ENCODE data around the gene KCNIP1.

Gene KCNIP1

DNA sequence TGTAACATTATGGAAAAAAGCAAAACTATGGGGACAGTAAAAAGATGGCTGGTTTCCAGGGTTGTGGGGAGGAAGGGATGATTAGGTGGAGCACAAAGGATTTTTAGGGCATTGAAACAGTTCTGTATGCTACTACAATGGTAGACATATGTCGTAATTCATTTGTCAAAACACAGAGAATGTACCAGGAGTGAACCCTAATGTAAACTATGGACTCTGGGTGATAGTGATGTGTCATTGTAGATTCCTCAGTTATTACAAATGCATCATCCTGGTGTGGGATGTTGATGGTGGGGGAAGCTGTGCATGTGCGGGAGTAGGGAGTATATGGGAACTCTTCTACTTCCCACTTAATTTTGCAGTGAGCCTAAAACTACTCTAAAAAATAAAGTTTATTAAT is 144.7 kb downstream of the KCNIP1 start:
- TF ChIP-seq EP300 (IDR thresholded peaks at IDR 0.05; ENCODE audit: borderline replicate concordance) (no peak), ZBTB7A (IDR thresholded peaks at IDR 0.05; ENCODE audit: low read depth) (no peak), CEBPB (IDR thresholded peaks at IDR 0.05) (no peak), TAF1 (IDR thresholded peaks at IDR 0.05; ENCODE audit: low read depth) (no peak), TEAD4 (IDR thresholded peaks at IDR 0.05) (no peak)
- TF ChIP-seq, protein P1, sequence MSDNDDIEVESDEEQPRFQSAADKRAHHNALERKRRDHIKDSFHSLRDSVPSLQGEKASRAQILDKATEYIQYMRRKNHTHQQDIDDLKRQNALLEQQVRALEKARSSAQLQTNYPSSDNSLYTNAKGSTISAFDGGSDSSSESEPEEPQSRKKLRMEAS (IDR thresholded peaks at IDR 0.05) = no peak
- TF ChIP-seq, protein P2, sequence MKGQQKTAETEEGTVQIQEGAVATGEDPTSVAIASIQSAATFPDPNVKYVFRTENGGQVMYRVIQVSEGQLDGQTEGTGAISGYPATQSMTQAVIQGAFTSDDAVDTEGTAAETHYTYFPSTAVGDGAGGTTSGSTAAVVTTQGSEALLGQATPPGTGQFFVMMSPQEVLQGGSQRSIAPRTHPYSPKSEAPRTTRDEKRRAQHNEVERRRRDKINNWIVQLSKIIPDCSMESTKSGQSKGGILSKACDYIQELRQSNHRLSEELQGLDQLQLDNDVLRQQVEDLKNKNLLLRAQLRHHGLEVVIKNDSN (IDR thresholded peaks at IDR 0.05) = no peak

DNA sequence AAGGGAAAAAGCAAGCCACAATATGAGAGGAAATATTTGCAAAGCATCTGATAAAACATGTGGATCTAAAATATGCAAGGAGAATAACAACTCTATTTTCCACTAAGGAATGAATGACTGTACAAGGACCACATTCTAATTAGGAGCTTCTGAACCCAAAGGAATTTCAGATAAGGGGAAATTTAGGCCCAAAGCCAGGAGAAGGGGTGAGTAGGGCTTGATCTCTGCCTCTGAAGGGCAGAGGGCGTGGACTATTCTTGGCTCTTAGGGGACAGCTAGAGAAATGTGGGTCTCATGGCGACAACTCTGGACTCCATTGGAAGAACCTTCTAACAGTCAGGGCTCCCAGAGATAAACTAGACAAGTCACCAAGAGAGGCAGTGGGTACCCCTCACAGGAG is 147.0 kb downstream of the KCNIP1 start:
- TF ChIP-seq CREB1 (IDR thresholded peaks at IDR 0.05; ENCODE audit: low read depth) (no peak), NFIC (IDR thresholded peaks at IDR 0.05) (no peak), CEBPB (IDR thresholded peaks at IDR 0.05) (no peak), TAF1 (IDR thresholded peaks at IDR 0.05; ENCODE audit: low read depth) (no peak), FOXM1 (IDR thresholded peaks at IDR 0.05; ENCODE audit: borderline replicate concordance, low read depth) (no peak), TEAD4 (IDR thresholded peaks at IDR 0.05) (no peak), ZBTB7A (IDR thresholded peaks at IDR 0.05; ENCODE audit: low read depth) (no peak), EGR1 (IDR thresholded peaks at IDR 0.05) (no peak), EP300 (IDR thresholded peaks at IDR 0.05; ENCODE audit: borderline replicate concordance) (no peak), RAD21 (IDR thresholded peaks at IDR 0.05; ENCODE audit: low read depth) (no peak)
- TF ChIP-seq, protein P2 (IDR thresholded peaks at IDR 0.05) = no peak
- TF ChIP-seq, protein P1 (IDR thresholded peaks at IDR 0.05) = no peak
- TF ChIP-seq, protein P3, sequence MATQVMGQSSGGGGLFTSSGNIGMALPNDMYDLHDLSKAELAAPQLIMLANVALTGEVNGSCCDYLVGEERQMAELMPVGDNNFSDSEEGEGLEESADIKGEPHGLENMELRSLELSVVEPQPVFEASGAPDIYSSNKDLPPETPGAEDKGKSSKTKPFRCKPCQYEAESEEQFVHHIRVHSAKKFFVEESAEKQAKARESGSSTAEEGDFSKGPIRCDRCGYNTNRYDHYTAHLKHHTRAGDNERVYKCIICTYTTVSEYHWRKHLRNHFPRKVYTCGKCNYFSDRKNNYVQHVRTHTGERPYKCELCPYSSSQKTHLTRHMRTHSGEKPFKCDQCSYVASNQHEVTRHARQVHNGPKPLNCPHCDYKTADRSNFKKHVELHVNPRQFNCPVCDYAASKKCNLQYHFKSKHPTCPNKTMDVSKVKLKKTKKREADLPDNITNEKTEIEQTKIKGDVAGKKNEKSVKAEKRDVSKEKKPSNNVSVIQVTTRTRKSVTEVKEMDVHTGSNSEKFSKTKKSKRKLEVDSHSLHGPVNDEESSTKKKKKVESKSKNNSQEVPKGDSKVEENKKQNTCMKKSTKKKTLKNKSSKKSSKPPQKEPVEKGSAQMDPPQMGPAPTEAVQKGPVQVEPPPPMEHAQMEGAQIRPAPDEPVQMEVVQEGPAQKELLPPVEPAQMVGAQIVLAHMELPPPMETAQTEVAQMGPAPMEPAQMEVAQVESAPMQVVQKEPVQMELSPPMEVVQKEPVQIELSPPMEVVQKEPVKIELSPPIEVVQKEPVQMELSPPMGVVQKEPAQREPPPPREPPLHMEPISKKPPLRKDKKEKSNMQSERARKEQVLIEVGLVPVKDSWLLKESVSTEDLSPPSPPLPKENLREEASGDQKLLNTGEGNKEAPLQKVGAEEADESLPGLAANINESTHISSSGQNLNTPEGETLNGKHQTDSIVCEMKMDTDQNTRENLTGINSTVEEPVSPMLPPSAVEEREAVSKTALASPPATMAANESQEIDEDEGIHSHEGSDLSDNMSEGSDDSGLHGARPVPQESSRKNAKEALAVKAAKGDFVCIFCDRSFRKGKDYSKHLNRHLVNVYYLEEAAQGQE (IDR thresholded peaks at IDR 0.05; ENCODE audit: low read depth) = no peak

DNA sequence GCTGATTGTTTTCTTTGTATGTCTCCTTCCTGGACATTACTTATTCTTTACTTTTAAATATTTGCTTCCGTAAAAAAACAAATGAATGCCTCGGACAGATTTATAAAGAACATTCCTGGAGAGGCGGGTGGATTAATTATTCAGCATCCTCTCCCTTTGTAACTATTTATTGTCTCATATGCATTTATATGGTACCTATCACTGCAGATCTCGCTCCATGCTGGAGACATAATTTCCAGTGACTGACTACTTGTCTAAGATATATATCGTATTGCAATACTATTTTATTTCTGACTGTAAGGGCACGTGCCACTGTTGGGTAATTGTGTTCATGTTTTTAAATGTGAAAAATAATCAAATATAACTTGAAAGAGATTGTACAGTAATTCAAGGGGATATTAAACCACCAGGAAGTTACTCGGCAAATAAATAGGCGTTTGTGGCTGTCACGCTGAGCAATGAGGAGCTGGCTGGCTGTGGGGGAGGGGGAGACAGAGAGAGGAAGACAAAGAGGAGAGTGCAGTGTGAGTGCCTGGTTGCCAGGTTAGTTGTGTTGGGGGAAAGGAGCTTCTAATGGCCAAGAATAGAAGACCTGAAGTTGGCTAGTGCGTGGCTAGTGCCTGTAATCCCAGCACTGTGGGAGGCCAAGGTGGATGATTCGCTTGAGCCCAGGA is 147.9 kb downstream of the KCNIP1 start:
- no peak for TF ChIP-seq RAD21 (IDR thresholded peaks at IDR 0.05; ENCODE audit: low read depth)

DNA sequence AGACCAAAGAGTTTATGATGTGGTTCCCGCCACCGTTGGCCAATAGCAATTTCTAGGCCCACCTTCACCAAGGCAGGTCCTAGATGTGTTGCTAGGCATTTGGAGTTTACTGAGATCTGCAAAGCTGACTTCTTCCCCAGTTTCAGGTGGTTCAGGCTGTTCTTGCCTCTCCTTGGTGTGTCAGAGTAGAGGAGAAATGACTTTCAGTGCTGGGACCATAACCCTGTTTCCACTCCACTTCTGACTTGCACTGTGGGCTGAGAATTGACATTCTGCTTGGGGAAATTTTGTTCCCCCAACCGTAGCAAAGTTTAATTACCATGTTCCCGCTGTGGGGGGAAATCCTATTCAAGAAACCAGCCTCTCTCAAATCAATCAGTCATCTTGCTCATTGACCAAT is 151.7 kb downstream of the KCNIP1 start:
- TF ChIP-seq, protein P2 (IDR thresholded peaks at IDR 0.05) = no peak
- TF ChIP-seq RAD21 (IDR thresholded peaks at IDR 0.05; ENCODE audit: low read depth) (no peak), TCF12 (IDR thresholded peaks at IDR 0.05; ENCODE audit: low read depth) (no peak), NFIC (IDR thresholded peaks at IDR 0.05) (no peak), EP300 (IDR thresholded peaks at IDR 0.05; ENCODE audit: borderline replicate concordance) (no peak), CEBPB (IDR thresholded peaks at IDR 0.05) (no peak), ZBTB7A (IDR thresholded peaks at IDR 0.05; ENCODE audit: low read depth) (no peak), FOXM1 (IDR thresholded peaks at IDR 0.05; ENCODE audit: borderline replicate concordance, low read depth) (no peak), YY1 (IDR thresholded peaks at IDR 0.05; ENCODE audit: low read depth) (no peak), EGR1 (IDR thresholded peaks at IDR 0.05) (no peak), TEAD4 (IDR thresholded peaks at IDR 0.05) (no peak), TAF1 (IDR thresholded peaks at IDR 0.05; ENCODE audit: low read depth) (no peak), CREB1 (IDR thresholded peaks at IDR 0.05; ENCODE audit: low read depth) (no peak)
- TF ChIP-seq, protein P3 (IDR thresholded peaks at IDR 0.05; ENCODE audit: low read depth) = no peak
- TF ChIP-seq, protein P1 (IDR thresholded peaks at IDR 0.05) = no peak

DNA sequence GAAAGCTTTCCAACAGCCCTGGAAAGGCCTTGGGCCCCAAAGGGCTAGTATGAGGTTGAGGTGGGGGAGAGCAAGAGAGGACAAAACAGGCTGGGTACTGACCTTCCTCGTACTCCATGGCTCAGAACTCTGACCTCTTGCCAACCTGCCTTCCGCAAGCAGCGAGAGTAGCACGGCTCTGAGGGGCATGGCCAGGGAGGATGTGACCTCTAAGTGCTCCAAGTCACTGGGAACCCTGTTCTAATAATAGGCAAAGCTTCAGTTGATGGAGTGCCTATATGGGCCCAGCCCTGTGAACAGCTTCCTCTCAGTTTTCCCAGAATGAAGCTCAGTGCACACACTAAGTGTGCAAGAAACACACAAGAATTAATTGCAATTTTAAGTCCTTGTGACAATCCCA is 152.1 kb downstream of the KCNIP1 start:
- TF ChIP-seq RAD21 (IDR thresholded peaks at IDR 0.05; ENCODE audit: low read depth) (no peak), EP300 (IDR thresholded peaks at IDR 0.05; ENCODE audit: borderline replicate concordance) (no peak), CREB1 (IDR thresholded peaks at IDR 0.05; ENCODE audit: low read depth) (no peak), EGR1 (IDR thresholded peaks at IDR 0.05) (no peak), TCF12 (IDR thresholded peaks at IDR 0.05; ENCODE audit: low read depth) (no peak), ZBTB7A (IDR thresholded peaks at IDR 0.05; ENCODE audit: low read depth) (no peak), YY1 (IDR thresholded peaks at IDR 0.05; ENCODE audit: low read depth) (no peak), CEBPB (IDR thresholded peaks at IDR 0.05) (no peak), FOXM1 (IDR thresholded peaks at IDR 0.05; ENCODE audit: borderline replicate concordance, low read depth) (no peak)
- TF ChIP-seq, protein P1 (IDR thresholded peaks at IDR 0.05) = no peak

Measured in Ishikawa (cell line).